Activated gamma-delta T cell treated with anti-CD3 and anti-CD28 coated beads, Interleukin-2, amount 50 U/mL, for 16 hours (primary cell): ENCODE measurements around the gene PRDM15.

Source experiments
- DNase-seq: peaks from one replicate; pipeline ENCODE4 v3.0.0-alpha.2; 2020; ENCODE audit warnings: low read depth

The PRDM15 gene

GRCh38 chr21:41839387-41840000 lies 39.6 kb downstream of the PRDM15 start:
- DNase-seq, result no peak

GRCh38 chr21:41837756-41838297 lies 41.3 kb downstream of the PRDM15 start:
- DNase-seq, result no peak

- DNase-seq, result no peak
These were observed 42.8 kb downstream of the PRDM15 start for GRCh38 chr21:41836166-41837015.

GRCh38 chr21:41835711-41836154 lies 43.4 kb downstream of the PRDM15 start:
- DNase-seq, result no peak

GRCh38 chr21:41834926-41835663 lies 44.0 kb downstream of the PRDM15 start:
- no peak for DNase-seq

GRCh38 chr21:41834252-41834925 lies 44.8 kb downstream of the PRDM15 start:
- DNase-seq, result no peak

- DNase-seq, result no peak
These were observed 45.5 kb downstream of the PRDM15 start for GRCh38 chr21:41833497-41834115.

GRCh38 chr21:41832596-41833496 lies 46.3 kb downstream of the PRDM15 start:
- no peak for DNase-seq

- no peak for DNase-seq
These were observed 47.1 kb downstream of the PRDM15 start for GRCh38 chr21:41831866-41832595.

GRCh38 chr21:41831453-41831831 lies 47.7 kb downstream of the PRDM15 start:
- no peak for DNase-seq

- DNase-seq, result no peak
These were observed 48.2 kb downstream of the PRDM15 start for GRCh38 chr21:41830764-41831452.

GRCh38 chr21:41830145-41830707 lies 48.9 kb downstream of the PRDM15 start:
- DNase-seq, result no peak

GRCh38 chr21:41828884-41829360 lies 50.2 kb downstream of the PRDM15 start:
- DNase-seq, result no peak

- DNase-seq, result no peak
These were observed 50.9 kb downstream of the PRDM15 start for GRCh38 chr21:41827951-41828883.

- DNase-seq, result no peak
These were observed 53.3 kb downstream of the PRDM15 start for GRCh38 chr21:41825881-41826280.

- DNase-seq, result no peak
These were observed 53.9 kb downstream of the PRDM15 start for GRCh38 chr21:41825216-41825615.

GRCh38 chr21:41824466-41825207 lies 54.5 kb downstream of the PRDM15 start:
- no peak for DNase-seq
